Measurements from ENCODE around the gene RNF19B.

GRCh38 chr1:32920833-32921232 lies 43.8 kb downstream of the RNF19B start:
- TF ChIP-seq CTCF (IDR thresholded peaks at IDR 0.05) = no peak
- TF ChIP-seq POLR2A (IDR thresholded peaks at IDR 0.05) = no peak
